Rectal smooth muscle tissue (tissue), 1 donor: ENCODE results near the gene CEACAM18.

ENCODE experiments used
- H3K27ac ChIP-seq: one replicate; pipeline ENCODE4 v1.7.0; 2013; ENCODE audit warnings: low read depth, low read length, inconsistent platforms
- H3K27me3 ChIP-seq: one replicate; pipeline ENCODE4 v1.7.0; 2013; ENCODE audit warnings: low read length; ENCODE audit not compliant: control insufficient read depth, insufficient read depth
- H3K36me3 ChIP-seq: one replicate; pipeline ENCODE4 v1.7.0; 2013; ENCODE audit warnings: low read length; ENCODE audit not compliant: control insufficient read depth, insufficient read depth
- H3K4me1 ChIP-seq: one replicate; pipeline ENCODE4 v1.7.0; 2013; ENCODE audit warnings: low read length; ENCODE audit not compliant: control insufficient read depth, insufficient read depth
- H3K4me3 ChIP-seq: one replicate; pipeline ENCODE4 v1.7.0; 2013; ENCODE audit warnings: low read length
- H3K9ac ChIP-seq: one replicate; pipeline ENCODE4 v1.7.0; 2013; ENCODE audit warnings: low read length

Gene CEACAM18

GRCh38 chr19:51529301-51529700 lies 51.0 kb downstream of the CEACAM18 start:
- Histone ChIP-seq H3K4me3 (no peak overlapping the region), H3K27me3 (peaks cover 2% of the 10 kb centered on the region), H3K27ac (no peak overlapping the region), H3K4me1 (no peaks in the 10 kb centered on the region), H3K9ac (no peak overlapping the region), H3K36me3 (no peaks in the 10 kb centered on the region)

DNA sequence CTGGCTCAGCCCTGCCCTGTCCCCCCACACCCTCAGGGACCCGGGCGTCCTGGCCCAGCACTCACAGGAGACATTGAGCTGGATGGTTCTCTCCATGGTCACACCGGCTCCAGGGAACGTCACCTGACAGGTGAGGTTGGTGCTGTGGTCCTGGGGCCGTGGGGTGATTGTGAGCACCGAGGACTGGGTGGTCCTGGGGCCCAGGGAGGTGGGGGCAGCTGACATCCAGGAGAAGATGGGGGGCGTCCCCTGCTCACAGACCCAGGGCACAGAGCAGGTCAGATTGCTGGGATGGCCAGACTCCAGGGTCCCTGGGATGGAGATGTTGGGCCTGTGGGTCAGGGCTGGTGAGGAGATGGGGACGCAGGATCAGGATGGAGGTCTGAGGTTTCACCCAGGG lies 52.3 kb downstream of the CEACAM18 start:
- H3K4me3 ChIP-seq: no peak overlapping the region
- no peaks in the 10 kb centered on the region for H3K4me1 ChIP-seq
- H3K27ac ChIP-seq: no peak overlapping the region
- H3K9ac ChIP-seq: no peak overlapping the region
- peaks cover 2% of the 10 kb centered on the region for H3K27me3 ChIP-seq
- H3K36me3 ChIP-seq: no peaks in the 10 kb centered on the region

DNA sequence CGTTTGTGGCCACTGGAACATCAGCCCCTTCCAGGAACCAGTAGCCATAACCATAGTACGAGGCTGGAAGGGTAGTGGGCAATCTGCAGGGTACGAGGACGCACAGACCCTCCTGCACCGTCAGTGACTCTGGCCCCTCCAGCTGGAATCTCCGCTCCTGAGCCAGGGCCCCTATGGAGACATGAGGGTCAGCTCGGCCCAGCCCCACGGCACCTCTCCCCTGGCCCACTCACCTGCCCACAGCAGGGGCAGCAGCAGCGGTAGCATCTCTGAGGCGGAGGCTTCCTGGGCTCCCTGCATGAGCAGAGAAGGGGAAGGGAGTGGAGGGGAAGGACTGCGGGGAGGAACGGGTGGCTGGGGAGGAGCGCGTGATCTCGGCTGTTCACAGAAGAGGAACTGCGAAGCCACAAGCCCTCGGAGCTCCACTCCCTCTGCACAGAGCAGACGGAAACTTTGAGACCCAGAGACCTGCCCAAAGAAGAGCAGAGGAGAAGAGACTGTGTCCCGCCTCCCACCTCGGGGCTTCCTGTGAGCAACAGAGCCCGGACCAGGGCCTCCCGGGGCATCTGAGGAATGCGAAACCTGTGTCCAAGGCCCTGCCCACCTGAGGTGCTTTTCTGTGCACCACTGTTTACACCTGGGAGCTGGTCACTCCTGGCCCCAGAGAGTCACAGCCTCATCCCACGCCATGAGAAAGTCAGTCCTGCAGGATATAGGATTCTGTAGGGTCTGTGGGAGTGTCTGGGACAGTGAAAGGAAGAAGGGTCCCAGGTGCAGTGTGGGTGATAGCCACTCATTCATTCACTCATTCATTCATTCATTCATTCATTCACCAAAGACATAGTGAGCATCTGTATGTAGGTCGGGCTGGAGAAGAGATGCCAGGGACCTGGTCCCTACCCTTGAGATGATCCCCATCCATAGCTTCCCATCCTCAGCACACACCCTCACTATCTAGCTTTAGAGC lies 53.3 kb downstream of the CEACAM18 start, which contains the start of gene SIGLEC6:
TSS of gene SIGLEC6 (minus strand) at position 322 of the 967 bp plus-strand sequence. CDS start at position 300, 22 bp downstream.
- Histone ChIP-seq H3K4me1 (no peaks in the 10 kb centered on the region), H3K36me3 (no peaks in the 10 kb centered on the region), H3K27me3 (peaks cover 2% of the 10 kb centered on the region), H3K9ac (no peak within 1 kb of the TSS), H3K4me3 (no peak within 1 kb of the TSS), H3K27ac (no peak within 1 kb of the TSS)

- no peak overlapping the region for H3K4me3 ChIP-seq
- H3K27ac ChIP-seq: no peak overlapping the region
- no peak overlapping the region for H3K9ac ChIP-seq
- H3K27me3 ChIP-seq: no peaks in the 10 kb centered on the region
- H3K36me3 ChIP-seq: no peaks in the 10 kb centered on the region
- no peaks in the 10 kb centered on the region for H3K4me1 ChIP-seq
Observed at GRCh38 chr19:51535535-51535934, 57.2 kb downstream of the CEACAM18 start.

- Histone ChIP-seq H3K27me3 (no peaks in the 10 kb centered on the region), H3K9ac (no peak overlapping the region), H3K4me1 (no peaks in the 10 kb centered on the region), H3K4me3 (no peak overlapping the region), H3K36me3 (no peaks in the 10 kb centered on the region), H3K27ac (no peak overlapping the region)
Observed at GRCh38 chr19:51539821-51540366, 61.6 kb downstream of the CEACAM18 start.
